K562 (cell line): Measurements from ENCODE around the gene CTNNB1. TPM values are rescaled to one million over a fixed set of nuclear protein-coding genes. Genes with fewer than 3 reads are reported as not detected.

Experiments
- ARID1B ChIP-seq: fragments of 450-650 bp; IDR thresholded peaks from 2 replicates; pipeline ENCODE4 v1.6.1; 2016; ENCODE audit warnings: antibody characterized with exemption, mild to moderate bottlenecking, inconsistent platforms
- BCOR ChIP-seq: fragments of 450-650 bp; IDR thresholded peaks from 2 replicates; pipeline ENCODE4 v1.6.1; 2016
- CHAMP1 ChIP-seq: fragments of 450-650 bp; IDR thresholded peaks from 2 replicates; pipeline ENCODE4 v1.6.1; 2016; ENCODE audit warnings: mild to moderate bottlenecking
- ETV6 ChIP-seq, 3 experiments: fragments of 150-350 bp in 1 of 3; sonication (generic) in 1 of 3; formaldehyde crosslinking in 1 of 3; IDR thresholded peaks; 2 replicates each; pipeline versions ENCODE4 v1.6.1 to v1.8.0; 2014 to 2022; ENCODE audit warnings: borderline replicate concordance in 2 of 3, low read depth in 2 of 3, antibody characterized with exemption in 1 of 3, low read length in 1 of 3, mild to moderate bottlenecking in 1 of 3, missing genetic modification reagents in 1 of 3
- GATA2 ChIP-seq: sonication (generic); formaldehyde crosslinking; IDR thresholded peaks from 2 replicates; pipeline ENCODE4 v1.4.0; 2020; ENCODE audit warnings: mild to moderate bottlenecking, missing genetic modification reagents
- HDAC1 ChIP-seq, 2 experiments: fragments of 450-650 bp; IDR thresholded peaks; 2 replicates each; pipeline ENCODE4 v1.6.1; 2016 to 2017; ENCODE audit warnings: inconsistent platforms in 1 of 2, mild to moderate bottlenecking in 1 of 2, moderate library complexity in 1 of 2
- MNT ChIP-seq, 2 experiments: fragments of 450-650 bp; conservative IDR thresholded peaks; 2 replicates each; pipeline ENCODE4 v1.6.1; 2017; ENCODE audit warnings: mild to moderate bottlenecking in 2 of 2, moderate library complexity in 2 of 2
- NCOR1 ChIP-seq: fragments of 450-650 bp; IDR thresholded peaks from 2 replicates; pipeline ENCODE4 v1.6.1; 2016; ENCODE audit warnings: mild to moderate bottlenecking, moderate library complexity
- PHB2 ChIP-seq: fragments of 450-650 bp; IDR thresholded peaks from 2 replicates; pipeline ENCODE4 v1.6.1; 2017; ENCODE audit warnings: low read depth
- RAD21 ChIP-seq, 2 experiments: fragments of 250-450 bp in 1 of 2; fragments of 450-650 bp in 1 of 2; sonication (Bioruptor Pico) in 1 of 2; formaldehyde crosslinking in 1 of 2; IDR thresholded peaks in 1 of 2; conservative IDR thresholded peaks in 1 of 2; 2 replicates each; pipeline versions ENCODE4 v1.4.0 to v1.8.0; 2020 to 2022; ENCODE audit warnings: mild to moderate bottlenecking in 2 of 2, moderate library complexity in 1 of 2
- SAFB2 ChIP-seq: fragments of 200-400 bp; formaldehyde crosslinking; IDR thresholded peaks from 2 replicates; pipeline ENCODE4 v1.6.1; 2018; ENCODE audit warnings: borderline replicate concordance, low read length, low read depth, moderate library complexity; ENCODE audit not compliant: severe bottlenecking
- TBP ChIP-seq: optimal IDR thresholded peaks from 2 replicates; pipeline ENCODE3; 2011; ENCODE audit warnings: low read depth, low read length, improper control_type of control experiment
- XRCC5 ChIP-seq: fragments of 200-400 bp; formaldehyde crosslinking; IDR thresholded peaks from 2 replicates; pipeline ENCODE4 v1.6.1; 2017; ENCODE audit warnings: low read depth, mild to moderate bottlenecking, low read length
- ZBTB8A ChIP-seq: fragments of 450-650 bp; IDR thresholded peaks from 2 replicates; pipeline ENCODE4 v1.6.1; 2018; ENCODE audit warnings: mild to moderate bottlenecking, moderate library complexity; ENCODE audit not compliant: partially characterized antibody
- ZNF133 ChIP-seq: fragments of 250-450 bp; sonication (Bioruptor Pico); IDR thresholded peaks from 2 replicates; pipeline ENCODE4 v1.4.0; 2020; ENCODE audit warnings: mild to moderate bottlenecking
- polyA plus RNA-seq, 8 experiments: library from polyadenylated mRNA; depleted of rRNA in 4 of 8; stranded (reverse) in 5 of 8; unstranded in 3 of 8; fragments of >200 nt; fragmentation: Nextera tagmentation in 2 of 8; fragmentation: Illumina TruSeq in 1 of 8; extraction: Ambion mirVana in 2 of 8; extraction: Trizol in 1 of 8; gene quantifications; 2 replicates each; pipeline versions ENCODE4 v1.2.1 to v1.2.3, GENCODE V29; 2011 to 2014; ENCODE audit warnings: inconsistent platforms in 1 of 8, missing spikeins in 1 of 8
- total RNA-seq, 7 experiments: library from RNA; depleted of rRNA in 6 of 7; stranded (reverse); fragments of >200 nt in 6 of 7; fragmentation: Illumina TruSeq in 2 of 7; extraction: Trizol in 2 of 7; gene quantifications; 2 replicates each; pipeline versions ENCODE4 v1.2.1 to v1.2.3, GENCODE V29; 2011 to 2021; ENCODE audit warnings: low replicate concordance in 1 of 7
- TF ChIP-seq, protein P1 (sequence below): fragments of 250-450 bp; sonication (Bioruptor Pico); IDR thresholded peaks from 2 replicates; pipeline ENCODE4 v1.6.1; 2021; ENCODE audit warnings: mild to moderate bottlenecking
- TF ChIP-seq, protein P2 (sequence below): fragments of 250-450 bp; sonication (Bioruptor Pico); IDR thresholded peaks from 2 replicates; pipeline ENCODE4 v1.8.0; 2021; ENCODE audit warnings: moderate library complexity, mild to moderate bottlenecking, inconsistent platforms

The CTNNB1 gene
- total and polyA plus RNA-seq, 9 of the 15 experiments (the other 6 are each of a cell fraction or from before 2014, with no cell fraction given), result 44.3 to 193 (median 154) TPM

GRCh38 chr3:41200669-41201021 lies 1.3 kb downstream of the CTNNB1 start (continued):
- TF ChIP-seq, protein P1, sequence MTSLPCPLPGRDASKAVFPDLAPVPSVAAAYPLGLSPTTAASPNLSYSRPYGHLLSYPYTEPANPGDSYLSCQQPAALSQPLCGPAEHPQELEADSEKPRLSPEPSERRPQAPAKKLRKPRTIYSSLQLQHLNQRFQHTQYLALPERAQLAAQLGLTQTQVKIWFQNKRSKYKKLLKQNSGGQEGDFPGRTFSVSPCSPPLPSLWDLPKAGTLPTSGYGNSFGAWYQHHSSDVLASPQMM (CRISPR knock-in tag), result no peak
- TF ChIP-seq XRCC5 (no peak), ZBTB8A (no peak), GATA2 (CRISPR knock-in tag) (peak; percentile 15; the same call in 1 of the 2 replicates), NCOR1 (peak; percentile 15; the same call in 1 of the 2 replicates), ZNF133 (no peak), RAD21 (CRISPR knock-in tag; conservative IDR thresholded peaks at IDR 0.05 in 1 of 2, IDR thresholded peaks at IDR 0.05 in 1 of 2) (0 out of 4 replicates have a peak, but pooled peaks of 1 of the 2 experiments have one; percentile 5), TBP (peak; percentile 27), PHB2 (no peak), MNT (conservative IDR thresholded peaks at IDR 0.05) (0 out of 4 replicates have a peak, but pooled peaks of 1 of the 2 experiments have one; percentile 16), ETV6 (IDR thresholded peaks at IDR 0.05; ENCODE audit: borderline replicate concordance in 1 of 2, low read depth in 2 of 2, low read length in 1 of 2) (no peak), ETV6 (CRISPR knock-in tag; IDR thresholded peaks at IDR 0.05; ENCODE audit: borderline replicate concordance) (no peak), ARID1B (0 out of 2 replicates have a peak, but pooled peaks have one; percentile 13), HDAC1 (IDR thresholded peaks at IDR 0.05) (peak in 1 of 2 experiments; percentile 11; a peak in 1 of 4 replicates), SAFB2 (no peak), CHAMP1 (no peak), BCOR (no peak)
- TF ChIP-seq, protein P2, sequence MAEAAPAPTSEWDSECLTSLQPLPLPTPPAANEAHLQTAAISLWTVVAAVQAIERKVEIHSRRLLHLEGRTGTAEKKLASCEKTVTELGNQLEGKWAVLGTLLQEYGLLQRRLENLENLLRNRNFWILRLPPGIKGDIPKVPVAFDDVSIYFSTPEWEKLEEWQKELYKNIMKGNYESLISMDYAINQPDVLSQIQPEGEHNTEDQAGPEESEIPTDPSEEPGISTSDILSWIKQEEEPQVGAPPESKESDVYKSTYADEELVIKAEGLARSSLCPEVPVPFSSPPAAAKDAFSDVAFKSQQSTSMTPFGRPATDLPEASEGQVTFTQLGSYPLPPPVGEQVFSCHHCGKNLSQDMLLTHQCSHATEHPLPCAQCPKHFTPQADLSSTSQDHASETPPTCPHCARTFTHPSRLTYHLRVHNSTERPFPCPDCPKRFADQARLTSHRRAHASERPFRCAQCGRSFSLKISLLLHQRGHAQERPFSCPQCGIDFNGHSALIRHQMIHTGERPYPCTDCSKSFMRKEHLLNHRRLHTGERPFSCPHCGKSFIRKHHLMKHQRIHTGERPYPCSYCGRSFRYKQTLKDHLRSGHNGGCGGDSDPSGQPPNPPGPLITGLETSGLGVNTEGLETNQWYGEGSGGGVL (CRISPR knock-in tag), result no peak
